Right cardiac atrium (tissue), 5 donors: ENCODE data around the gene P4HA2. TPM values are rescaled to one million over a fixed set of nuclear protein-coding genes. Genes with fewer than 3 reads are reported as not detected.
A peak's percentile ranks its signal among the peaks of the same experiment; 100 is the strongest.

ENCODE experiments used
- ATAC-seq, 2 donors: fragments of 200-7000 bp; cut with Tn5 transposase; one replicate each; pipeline versions ENCODE4 v1.8.0 to v1.9.1; 2020; ENCODE audit warnings: moderate library complexity in 2 of 2, mild to moderate bottlenecking in 1 of 2
- DNase-seq, 3 donors: peaks; one replicate each; pipeline ENCODE4 v3.0.0-alpha.2; 2020
- H3K27ac ChIP-seq: one replicate; pipeline ENCODE4 v1.5.1; 2013; ENCODE audit warnings: mild to moderate bottlenecking, low read length, control low read depth, moderate library complexity
- H3K27me3 ChIP-seq: one replicate; pipeline ENCODE4 v1.6.1; 2013; ENCODE audit not compliant: control insufficient read depth, insufficient read depth
- H3K4me1 ChIP-seq: one replicate; pipeline ENCODE4 v1.6.1; 2013; ENCODE audit warnings: low read length; ENCODE audit not compliant: control insufficient read depth, insufficient read depth
- H3K4me3 ChIP-seq: one replicate; pipeline ENCODE4 v1.5.1; 2013; ENCODE audit warnings: low read length, control low read depth
- H3K9me3 ChIP-seq: one replicate; pipeline ENCODE4 v1.6.1; 2013; ENCODE audit warnings: low read length; ENCODE audit not compliant: control insufficient read depth
- WGBS: extraction: QIAGEN DNeasy Blood & Tissue Kit; methylation state at CpG from one replicate; pipeline ENCODE4 v1.1.7; 2013; 5-methylcytosine and 5-hydroxymethylcytosine counted together
- intact Hi-C, 4 donors: fragments of 100-400 bp; cut with DNase I; formaldehyde crosslinking; loops; one replicate each; pipeline versions ENCODE4 v1.11.0 to v1.14.0; 2022 to 2023
- polyA plus RNA-seq: library from polyadenylated mRNA; stranded (reverse); fragments of 200-250 nt; gene quantifications from one replicate; pipeline ENCODE4 v1.2.3, GENCODE V29; 2013
- total RNA-seq, 4 donors: library from RNA; stranded (reverse); fragmentation: NEBNext Ultra II Directional; extraction: Animal tissue kit (Norgen Biotek cat#: 25700); gene quantifications; one replicate each; pipeline ENCODE4 v1.2.1, GENCODE V29; 2021
- donor health status: healthy with polysubstance abuse.
- donor health status: DM: no; HTN: yes; CAD: no.
- donor health status: DM: no; HTN: no; CAD: no.
- donor health status: DM: no; HTN: yes; CAD: no; lungs with severe emphysema.
- donor health status: DM: yes; HTN: yes; CAD: no.

The P4HA2 gene
- total and polyA plus RNA-seq, 5 donors: 51.9 to 103 (median 71.4) TPM

GRCh38 chr5:132256783-132257130 is 29.1 kb upstream of the P4HA2 start:
- Histone ChIP-seq H3K4me3 (no peak overlapping the region), H3K4me1 (peaks cover 36% of the 10 kb centered on the region), H3K27me3 (no peaks in the 10 kb centered on the region), H3K27ac (no peak overlapping the region), H3K9me3 (no peaks in the 10 kb centered on the region)
- ATAC-seq (no peak), DNase-seq (no peak)
- WGBS: 93% methylated on average over 6 of the region's 6 CpGs
- intact Hi-C loops: no loop called here

- H3K27ac ChIP-seq: no peak overlapping the region
- ATAC-seq (no peak), DNase-seq (peak in 1 of 3 donors; percentile 1)
- no peak overlapping the region for H3K4me3 ChIP-seq
- intact Hi-C loops: no loop called here
- H3K4me1 ChIP-seq: peaks cover 32% of the 10 kb centered on the region
- no peaks in the 10 kb centered on the region for H3K9me3 ChIP-seq
- 96% methylated on average over 4 of the region's 4 CpGs for WGBS
- no peaks in the 10 kb centered on the region for H3K27me3 ChIP-seq
Observed at GRCh38 chr5:132256086-132256782, 28.6 kb upstream of the P4HA2 start.

- Histone ChIP-seq H3K27me3 (no peaks in the 10 kb centered on the region), H3K4me3 (no peak overlapping the region), H3K27ac (no peak overlapping the region), H3K4me1 (peaks cover 18% of the 10 kb centered on the region), H3K9me3 (no peaks in the 10 kb centered on the region)
- intact Hi-C loops: no loop called here
- ATAC-seq (peak; percentile 14 to 34), DNase-seq (peak; percentile 57 to 87 (median 84))
- 39% methylated on average over 7 of the region's 7 CpGs for WGBS
Observed at GRCh38 chr5:132254321-132254977, 26.8 kb upstream of the P4HA2 start.

- Histone ChIP-seq H3K4me1 (peaks cover 14% of the 10 kb centered on the region), H3K9me3 (no peaks in the 10 kb centered on the region), H3K27ac (no peak overlapping the region), H3K4me3 (no peak overlapping the region), H3K27me3 (no peaks in the 10 kb centered on the region)
- ATAC-seq: no peak
- 94% methylated on average over 8 of the region's 8 CpGs for WGBS
- peak in 1 of 3 donors; percentile 60 for DNase-seq
- intact Hi-C loops: no loop called here
Observed at GRCh38 chr5:132253452-132254320, 26.0 kb upstream of the P4HA2 start.

- Histone ChIP-seq H3K4me3 (no peak overlapping the region), H3K9me3 (no peaks in the 10 kb centered on the region), H3K27me3 (no peaks in the 10 kb centered on the region), H3K27ac (no peak overlapping the region), H3K4me1 (peaks cover 9% of the 10 kb centered on the region)
- DNase-seq (no peak), ATAC-seq (no peak)
- intact Hi-C loops: no loop called here
- WGBS: 71% methylated on average over 4 of the region's 4 CpGs
Observed at GRCh38 chr5:132253008-132253441, 25.4 kb upstream of the P4HA2 start.

GRCh38 chr5:132251220-132251725 is 23.6 kb upstream of the P4HA2 start:
- 93% methylated on average over 10 of the region's 10 CpGs for WGBS

GRCh38 chr5:132250547-132250946 is 22.9 kb upstream of the P4HA2 start:
- H3K27me3 ChIP-seq: no peaks in the 10 kb centered on the region
- no peak for ATAC-seq
- no peak overlapping the region for H3K4me3 ChIP-seq
- intact Hi-C loops: no loop called here
- peaks cover 9% of the 10 kb centered on the region for H3K4me1 ChIP-seq
- no peak overlapping the region for H3K27ac ChIP-seq
- DNase-seq: no peak
- no peaks in the 10 kb centered on the region for H3K9me3 ChIP-seq
- 97% methylated on average over 2 of the region's 2 CpGs for WGBS

More at GRCh38 chr5:132251220-132251725, 23.6 kb upstream of the P4HA2 start:
- Histone ChIP-seq H3K27ac (no peak overlapping the region), H3K4me1 (peaks cover 9% of the 10 kb centered on the region), H3K4me3 (no peak overlapping the region), H3K27me3 (no peaks in the 10 kb centered on the region), H3K9me3 (no peaks in the 10 kb centered on the region)
- DNase-seq (no peak), ATAC-seq (no peak)
- intact Hi-C loops: no loop called here

GRCh38 chr5:132246806-132247205 is 19.2 kb upstream of the P4HA2 start:
- no peak overlapping the region for H3K27ac ChIP-seq
- no peaks in the 10 kb centered on the region for H3K4me1 ChIP-seq
- H3K27me3 ChIP-seq: no peaks in the 10 kb centered on the region
- ATAC-seq (no peak), DNase-seq (no peak)
- intact Hi-C loops: no loop called here
- no peak overlapping the region for H3K4me3 ChIP-seq
- H3K9me3 ChIP-seq: no peaks in the 10 kb centered on the region

- ATAC-seq (no peak), DNase-seq (no peak)
- H3K9me3 ChIP-seq: no peaks in the 10 kb centered on the region
- H3K4me3 ChIP-seq: no peak overlapping the region
- no peak overlapping the region for H3K27ac ChIP-seq
- intact Hi-C loops: no loop called here
- H3K27me3 ChIP-seq: no peaks in the 10 kb centered on the region
- H3K4me1 ChIP-seq: no peaks in the 10 kb centered on the region
- 64% methylated on average over 1 of the region's 1 CpG for WGBS
Observed at GRCh38 chr5:132245593-132245992, 17.9 kb upstream of the P4HA2 start.

GRCh38 chr5:132243366-132243977 is 15.8 kb upstream of the P4HA2 start:
- WGBS: 95% methylated on average over 3 of the region's 3 CpGs
- DNase-seq (no peak), ATAC-seq (no peak)
- H3K9me3 ChIP-seq: no peaks in the 10 kb centered on the region
- H3K4me3 ChIP-seq: no peak overlapping the region
- no peak overlapping the region for H3K27ac ChIP-seq
- no peaks in the 10 kb centered on the region for H3K4me1 ChIP-seq
- no peaks in the 10 kb centered on the region for H3K27me3 ChIP-seq
- intact Hi-C loops: no loop called here
